Activated CD4-positive, alpha-beta T cell treated with anti-CD3 and anti-CD28 coated beads, Interleukin-2, amount 50 U/mL, for 4 hours (primary cell): Measurements from ENCODE around the gene BTNL9.
"Not testable (repeated sequence)": the region's sequence is repeated elsewhere in the genome, so short reads cannot be mapped to it uniquely, and the experiment has no call there.

Experiments used
- DNase-seq, 2 experiments: peaks; one replicate each; pipeline ENCODE4 v3.0.0-alpha.2; 2020

Gene BTNL9

GRCh38 chr5:181039931-181040630 lies at the start of gene BTNL9:
TSS of gene BTNL9 (plus strand) at chr5:181040266. CDS start at chr5:181045490, 5,224 bp downstream.
- DNase-seq, result no peak

DNA sequence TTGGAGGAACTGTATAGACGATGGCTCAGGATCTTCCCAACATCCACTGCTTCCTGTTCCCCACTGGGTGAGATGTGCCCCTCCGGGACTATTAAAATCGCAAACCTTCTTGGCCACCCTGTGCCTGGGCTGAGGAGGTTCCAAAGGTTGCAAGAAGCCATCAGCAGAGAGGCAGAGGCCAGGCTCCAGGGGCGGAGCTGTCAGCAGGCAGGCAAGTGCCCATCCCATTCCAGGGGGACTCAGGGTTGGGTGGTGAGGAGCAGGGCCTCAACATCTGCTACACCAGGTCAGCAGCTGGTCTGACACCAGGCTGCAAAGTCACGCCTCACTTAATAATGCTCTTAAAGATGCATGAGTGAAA lies 49.2 kb upstream of the BTNL9 start:
- DNase-seq, result no peak

- no peak for DNase-seq
These were observed 38.1 kb upstream of the BTNL9 start for GRCh38 chr5:181001947-181002346.

DNA sequence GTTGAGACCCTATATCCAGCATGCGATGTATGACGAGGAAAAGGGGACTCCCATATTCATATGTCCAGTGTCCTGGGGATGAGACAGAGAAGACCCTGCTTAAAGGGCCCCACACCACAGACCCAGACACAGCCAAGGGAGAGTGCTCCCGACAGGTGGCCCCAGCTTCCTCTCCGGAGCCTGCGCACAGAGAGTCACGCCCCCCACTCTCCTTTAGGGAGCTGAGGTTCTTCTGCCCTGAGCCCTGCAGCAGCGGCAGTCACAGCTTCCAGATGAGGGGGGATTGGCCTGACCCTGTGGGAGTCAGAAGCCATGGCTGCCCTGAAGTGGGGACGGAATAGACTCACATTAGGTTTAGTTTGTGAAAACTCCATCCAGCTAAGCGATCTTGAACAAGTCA lies 34.3 kb upstream of the BTNL9 start:
- DNase-seq, result no peak

GRCh38 chr5:181008136-181008535 lies 31.9 kb upstream of the BTNL9 start:
- DNase-seq, result no peak

- not testable (repeated sequence) for DNase-seq
These were observed 30.0 kb upstream of the BTNL9 start for GRCh38 chr5:181010018-181010417.

DNA sequence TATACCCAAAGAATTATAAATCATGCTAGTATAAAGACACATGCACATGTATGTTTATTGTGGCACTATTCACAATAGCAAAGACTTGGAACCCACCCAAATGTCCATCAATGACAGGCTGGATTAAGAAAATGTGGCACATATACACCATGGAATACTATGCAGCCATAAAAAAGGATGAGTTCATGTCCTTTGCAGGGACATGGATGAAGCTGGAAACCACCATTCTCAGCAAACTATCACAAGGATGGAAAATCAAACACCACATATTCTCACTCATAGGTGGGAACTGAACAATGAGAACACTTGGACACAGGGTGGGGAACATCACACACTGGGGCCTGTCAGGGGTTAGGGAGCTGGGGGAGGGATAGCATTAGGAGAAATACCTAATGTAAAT lies 25.4 kb upstream of the BTNL9 start:
- DNase-seq, result not testable (repeated sequence)

GRCh38 chr5:181017448-181017847 lies 22.6 kb upstream of the BTNL9 start:
- not testable (repeated sequence) for DNase-seq

DNA sequence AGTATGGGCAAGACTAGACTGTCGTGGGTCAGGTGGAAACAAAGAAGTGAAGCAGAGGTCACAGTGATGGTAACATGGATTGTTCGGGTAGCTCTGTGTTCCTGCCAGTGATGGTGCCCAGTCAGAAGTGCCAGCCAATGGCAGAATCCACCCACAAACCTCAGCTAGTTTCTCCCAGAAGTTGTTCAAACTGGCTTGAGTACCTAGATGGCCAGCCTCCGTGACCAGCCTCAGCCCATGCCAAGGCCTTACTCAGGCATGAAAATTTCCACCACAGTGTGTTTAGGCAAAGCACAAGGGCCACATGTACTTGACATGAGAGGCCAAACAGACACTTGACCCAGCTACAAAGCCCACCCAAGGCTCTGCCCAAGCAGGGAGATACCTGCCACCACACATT lies 19.4 kb upstream of the BTNL9 start:
- no peak for DNase-seq

GRCh38 chr5:181024245-181025064 lies 15.6 kb upstream of the BTNL9 start:
- no peak for DNase-seq

- DNase-seq, result no peak
These were observed 12.5 kb upstream of the BTNL9 start for GRCh38 chr5:181027452-181028031.

GRCh38 chr5:181028032-181028819 lies 11.8 kb upstream of the BTNL9 start:
- no peak for DNase-seq

- no peak for DNase-seq
These were observed 8.3 kb upstream of the BTNL9 start for GRCh38 chr5:181031716-181032115.

GRCh38 chr5:181035991-181036815 lies 3.9 kb upstream of the BTNL9 start:
- no peak for DNase-seq

GRCh38 chr5:181036816-181037364 lies 3.2 kb upstream of the BTNL9 start:
- no peak for DNase-seq

GRCh38 chr5:181037365-181037861 lies 2.7 kb upstream of the BTNL9 start:
- DNase-seq, result no peak

DNA sequence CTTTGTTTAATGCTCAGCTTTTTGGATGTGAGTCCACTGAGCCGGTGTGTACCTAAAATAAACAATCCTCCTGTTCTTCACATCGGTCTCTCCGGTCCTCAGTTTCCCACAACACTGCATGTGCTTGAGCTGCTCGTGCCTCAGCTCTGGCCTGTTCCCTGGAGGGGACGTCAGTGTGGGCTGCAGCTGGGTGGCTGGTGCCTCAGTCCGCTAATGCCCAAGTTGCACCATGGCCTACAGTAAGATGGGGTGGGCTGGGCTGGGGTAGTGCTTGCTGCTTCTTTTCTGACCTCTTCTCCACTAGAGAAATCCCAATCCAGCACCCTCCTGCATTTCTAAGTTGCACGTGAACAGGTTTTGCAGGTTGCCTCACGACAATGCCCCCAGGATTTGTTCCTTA lies 595 bp upstream of the BTNL9 start:
- no peak for DNase-seq

GRCh38 chr5:181040631-181040945 lies 522 bp downstream of the BTNL9 start:
- DNase-seq, result no peak

DNA sequence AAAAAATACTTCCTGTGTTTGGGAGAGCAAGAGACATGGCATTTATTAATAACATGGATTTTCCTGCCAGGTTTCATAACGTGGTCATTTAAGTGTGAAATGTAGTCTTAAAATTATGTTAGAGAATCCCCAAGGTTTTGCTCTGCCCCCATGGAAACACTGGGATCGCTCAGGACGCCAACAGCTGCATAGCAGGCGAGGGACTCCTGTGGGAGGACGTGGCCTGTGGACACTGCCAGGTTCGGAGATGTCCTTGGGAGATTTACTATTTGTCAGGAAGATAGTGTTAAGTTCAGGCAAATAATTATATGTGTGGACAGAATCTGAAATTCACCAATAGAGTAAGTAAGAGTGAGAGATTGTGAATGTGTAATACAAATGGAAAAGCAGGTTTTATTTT lies 977 bp downstream of the BTNL9 start:
- no peak for DNase-seq

GRCh38 chr5:181042036-181042713 lies 2.1 kb downstream of the BTNL9 start:
- DNase-seq, result no peak

- no peak for DNase-seq
These were observed 2.7 kb downstream of the BTNL9 start for GRCh38 chr5:181042722-181043121.
